Measurements from ENCODE around the gene PRKG1.
"Not testable (repeated sequence)": the region's sequence is repeated elsewhere in the genome, so short reads cannot be mapped to it uniquely, and the experiment has no call there.

Gene PRKG1

GRCh38 chr10:51119441-51119840 is 45.2 kb downstream of the PRKG1 start:
- no peak for DNase-seq

GRCh38 chr10:51121861-51122260 is 47.6 kb downstream of the PRKG1 start:
- DNase-seq = no peak

DNA sequence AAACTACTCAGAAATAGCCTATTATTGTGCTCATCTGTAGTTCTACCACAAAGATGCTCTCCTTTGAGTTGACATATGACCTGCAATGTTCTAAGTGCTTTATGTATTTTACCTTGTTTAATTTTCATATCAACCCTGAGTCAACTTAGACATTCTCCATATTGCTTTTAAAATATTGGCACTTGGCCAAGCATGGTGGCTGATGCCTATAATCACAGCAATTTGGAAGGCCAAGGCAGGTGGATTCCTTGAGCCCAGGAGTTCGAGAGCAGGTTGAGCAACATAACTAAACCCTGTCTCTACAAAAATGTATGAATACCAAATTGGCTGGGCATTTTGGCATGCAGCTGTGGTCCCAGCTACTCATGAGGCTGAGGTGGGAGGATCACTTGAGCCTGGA is 50.6 kb downstream of the PRKG1 start:
- DNase-seq = no peak

GRCh38 chr10:51125518-51125917 is 51.2 kb downstream of the PRKG1 start:
- DNase-seq = no peak

- no peak for DNase-seq
Observed at GRCh38 chr10:51129946-51130544, 55.8 kb downstream of the PRKG1 start.

DNA sequence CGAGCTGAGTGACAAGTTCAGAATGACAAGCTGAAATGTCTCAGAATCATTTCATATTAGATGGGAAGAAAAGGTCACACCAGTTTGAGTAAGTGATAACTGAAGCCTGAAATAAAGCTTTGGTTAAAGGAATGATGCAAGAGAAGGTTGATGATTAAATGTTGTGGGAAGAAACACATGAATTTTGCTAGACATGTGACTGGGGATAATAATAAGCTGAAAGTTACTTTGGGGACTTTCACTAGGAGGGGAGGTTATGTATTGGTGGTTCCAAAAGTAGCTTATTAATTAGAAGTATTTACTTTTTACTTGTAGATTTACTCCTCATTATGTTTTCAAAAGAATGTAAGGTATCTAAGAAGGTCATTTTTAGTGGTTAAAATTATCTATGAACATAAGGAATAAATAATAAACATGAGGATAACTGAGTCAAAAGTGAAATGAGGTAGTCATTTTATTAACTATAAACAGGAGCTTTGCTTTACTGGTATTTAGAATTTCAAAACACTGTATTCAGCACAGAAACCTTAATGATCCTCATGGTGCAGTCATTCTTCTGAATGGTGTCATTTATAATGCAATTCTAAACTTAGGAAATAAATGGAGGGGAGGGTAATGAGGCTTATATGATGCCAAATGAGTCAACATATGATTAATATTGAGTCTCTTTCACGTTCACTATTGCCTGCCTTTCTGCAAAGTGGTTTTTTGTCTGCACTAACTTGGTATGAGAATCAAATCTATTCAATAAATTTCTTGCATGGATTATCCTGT is 63.7 kb downstream of the PRKG1 start:
- DNase-seq = no peak

GRCh38 chr10:51139176-51139575 is 64.9 kb downstream of the PRKG1 start:
- DNase-seq = no peak

GRCh38 chr10:51141010-51141409 is 66.7 kb downstream of the PRKG1 start:
- DNase-seq = no peak

- no peak for DNase-seq
Observed at GRCh38 chr10:51144161-51144781, 70.0 kb downstream of the PRKG1 start.

DNA sequence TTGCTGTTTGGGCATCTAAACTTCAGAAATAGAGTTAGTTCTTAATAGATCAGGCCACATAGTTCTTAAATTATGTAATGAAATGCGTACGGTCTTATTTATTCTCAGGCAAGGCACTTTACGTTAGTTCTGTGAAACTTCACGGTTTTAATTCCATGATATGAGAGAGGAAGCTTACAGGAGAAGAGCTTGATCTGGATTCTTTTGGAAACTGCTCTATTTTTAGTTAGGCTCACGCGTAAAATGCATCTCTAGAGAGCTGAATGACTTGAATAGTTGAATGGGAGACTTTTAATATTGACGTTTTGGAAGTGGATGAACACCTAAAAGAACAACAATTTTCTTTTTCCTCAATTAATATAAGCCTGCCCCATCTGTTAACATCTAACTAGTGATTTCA is 71.1 kb downstream of the PRKG1 start:
- no peak for DNase-seq

GRCh38 chr10:51147644-51148399 is 73.5 kb downstream of the PRKG1 start:
- DNase-seq = no peak

DNA sequence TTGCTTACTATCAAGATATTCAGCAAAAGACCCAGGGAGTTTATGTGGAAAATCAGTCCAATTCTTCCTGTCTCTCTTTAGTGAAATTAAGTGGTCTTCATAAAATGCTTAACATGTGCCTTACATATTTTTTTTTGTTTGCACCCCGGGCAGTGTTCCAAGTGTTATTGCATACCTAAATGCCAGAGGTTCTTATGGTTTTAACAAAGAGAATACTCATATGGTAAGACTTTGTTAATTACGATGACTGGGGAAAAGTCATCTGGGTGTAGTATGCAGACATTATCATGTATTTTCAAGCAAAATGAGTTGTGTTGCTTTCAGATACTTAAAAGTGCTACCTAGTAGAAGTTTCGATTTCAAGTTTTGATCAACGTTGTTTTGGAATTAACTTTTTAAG is 82.6 kb downstream of the PRKG1 start:
- DNase-seq = no peak

DNA sequence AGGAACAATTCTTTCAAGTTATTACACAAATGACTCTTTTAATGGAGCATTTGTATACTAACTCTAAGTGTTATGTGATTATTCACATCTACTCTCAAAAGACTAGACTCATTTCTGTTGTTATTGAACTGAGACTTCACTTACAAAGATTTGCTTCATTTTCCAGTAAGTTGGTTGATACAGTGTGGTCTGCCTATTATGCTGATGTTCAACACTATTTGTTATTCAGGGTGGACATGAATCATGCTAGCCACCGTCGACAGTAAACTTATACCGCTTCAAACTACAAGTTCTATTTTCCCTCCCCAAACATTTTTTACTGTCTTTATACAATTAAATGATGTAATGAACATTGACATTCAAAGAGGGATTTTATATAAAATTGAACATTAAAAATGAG is 84.5 kb downstream of the PRKG1 start:
- no peak for DNase-seq

- DNase-seq = no peak
Observed at GRCh38 chr10:51159841-51160240, 85.6 kb downstream of the PRKG1 start.

GRCh38 chr10:51162002-51162401 is 87.7 kb downstream of the PRKG1 start:
- DNase-seq = no peak

GRCh38 chr10:51163380-51164049 is 89.2 kb downstream of the PRKG1 start:
- DNase-seq = not testable (repeated sequence)

DNA sequence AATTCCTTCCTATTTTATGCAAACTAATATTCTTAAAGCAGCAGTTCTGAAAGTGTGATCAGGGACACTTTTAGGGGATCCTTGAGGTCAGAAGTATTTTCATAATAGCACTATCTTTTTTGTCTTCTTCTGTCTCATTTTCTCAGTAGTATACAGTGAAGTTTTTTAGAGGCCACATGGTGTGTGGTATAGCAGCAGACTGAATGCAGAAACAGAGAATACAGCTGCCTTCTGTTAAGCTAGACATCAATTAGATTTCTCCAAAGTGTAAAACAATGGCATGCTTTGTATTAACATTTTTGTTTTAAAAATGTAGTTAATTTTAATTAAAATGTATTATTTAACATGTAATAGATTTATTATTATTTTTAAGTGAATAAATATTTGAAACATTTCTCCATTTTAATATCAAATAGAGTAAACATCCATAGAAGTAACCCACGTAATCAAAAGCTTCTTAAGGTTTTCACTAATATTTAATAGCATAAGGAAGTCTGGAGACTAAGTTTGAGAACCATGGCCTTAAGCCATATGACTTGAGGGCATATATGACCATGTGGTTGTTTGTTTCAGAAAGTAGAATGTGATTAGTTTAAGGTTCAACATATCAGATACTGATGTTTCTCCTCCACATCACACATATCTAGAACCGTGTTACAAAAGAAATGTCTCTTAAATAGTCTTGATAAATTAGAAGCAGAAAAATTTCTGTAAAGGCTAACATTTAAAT is 94.0 kb downstream of the PRKG1 start:
- DNase-seq = no peak

DNA sequence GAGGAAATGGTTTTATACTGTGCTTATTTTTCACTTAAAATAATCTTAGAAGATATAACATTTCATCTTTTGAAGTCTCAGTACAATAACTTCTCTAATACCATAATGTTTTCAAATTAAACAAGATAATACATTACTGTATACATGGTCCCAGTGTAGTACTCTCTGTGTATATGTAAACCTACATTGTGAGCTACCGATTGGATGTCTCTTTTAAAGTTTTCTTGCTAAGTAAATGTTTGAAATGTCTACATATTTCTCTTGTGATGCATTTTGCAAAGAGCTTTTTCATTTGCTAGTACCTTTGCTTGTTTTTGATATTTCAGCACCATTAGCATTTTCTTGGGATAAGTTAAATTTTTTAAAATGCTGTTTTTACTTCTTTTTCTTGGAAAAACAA is 94.8 kb downstream of the PRKG1 start:
- DNase-seq = no peak

DNA sequence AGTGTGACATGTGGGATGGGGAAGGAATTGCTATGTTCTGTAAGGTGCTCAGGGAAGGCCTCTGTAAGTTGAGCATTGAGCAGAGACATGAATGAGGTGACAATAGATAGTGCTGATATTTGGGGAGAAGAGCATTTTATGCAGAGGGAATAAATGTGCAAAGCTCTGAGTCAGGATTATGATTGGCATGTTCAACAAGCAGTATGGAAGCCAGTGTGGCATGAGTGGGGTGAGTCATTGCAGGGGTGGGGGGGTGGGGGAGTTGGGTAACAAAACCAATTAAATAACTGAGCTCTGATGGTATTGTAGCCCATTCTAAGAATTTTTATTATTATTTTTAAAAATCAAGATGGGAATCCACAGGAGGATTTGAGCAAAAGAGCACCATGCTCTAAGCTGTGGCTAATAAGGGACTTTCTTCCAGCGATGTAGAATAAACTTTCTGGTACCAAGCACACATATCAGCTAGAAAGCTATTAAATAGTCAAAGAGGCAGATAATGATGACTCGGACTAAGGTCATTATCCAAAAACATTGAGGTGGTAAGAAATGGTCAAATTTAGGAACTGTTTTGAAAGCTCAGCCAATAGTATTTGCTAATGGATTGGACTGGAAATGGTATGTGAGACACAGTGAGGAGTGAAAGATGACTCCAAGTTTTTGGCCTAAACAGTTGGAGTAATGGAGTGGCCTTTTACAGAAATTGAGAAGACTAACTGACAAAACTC is 96.4 kb downstream of the PRKG1 start:
- DNase-seq = no peak

DNA sequence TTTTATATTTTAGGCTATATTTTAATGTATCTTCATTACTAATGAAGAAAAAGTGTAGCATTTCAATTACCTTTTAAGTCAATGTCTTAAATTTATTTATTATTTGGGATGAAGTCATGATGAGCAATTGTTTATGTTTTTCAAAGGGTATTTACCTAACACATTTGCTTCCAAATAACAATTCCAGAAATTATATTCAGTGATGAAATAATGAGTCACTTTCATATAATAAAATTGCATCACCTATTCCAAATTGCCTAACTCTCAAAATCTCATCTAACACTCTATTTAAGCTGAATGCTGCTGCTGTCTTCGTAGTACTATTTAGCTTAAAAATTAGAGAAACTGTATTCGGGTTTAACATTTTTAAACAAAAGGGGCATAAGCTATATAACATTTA is 97.7 kb downstream of the PRKG1 start:
- no peak for DNase-seq

DNA sequence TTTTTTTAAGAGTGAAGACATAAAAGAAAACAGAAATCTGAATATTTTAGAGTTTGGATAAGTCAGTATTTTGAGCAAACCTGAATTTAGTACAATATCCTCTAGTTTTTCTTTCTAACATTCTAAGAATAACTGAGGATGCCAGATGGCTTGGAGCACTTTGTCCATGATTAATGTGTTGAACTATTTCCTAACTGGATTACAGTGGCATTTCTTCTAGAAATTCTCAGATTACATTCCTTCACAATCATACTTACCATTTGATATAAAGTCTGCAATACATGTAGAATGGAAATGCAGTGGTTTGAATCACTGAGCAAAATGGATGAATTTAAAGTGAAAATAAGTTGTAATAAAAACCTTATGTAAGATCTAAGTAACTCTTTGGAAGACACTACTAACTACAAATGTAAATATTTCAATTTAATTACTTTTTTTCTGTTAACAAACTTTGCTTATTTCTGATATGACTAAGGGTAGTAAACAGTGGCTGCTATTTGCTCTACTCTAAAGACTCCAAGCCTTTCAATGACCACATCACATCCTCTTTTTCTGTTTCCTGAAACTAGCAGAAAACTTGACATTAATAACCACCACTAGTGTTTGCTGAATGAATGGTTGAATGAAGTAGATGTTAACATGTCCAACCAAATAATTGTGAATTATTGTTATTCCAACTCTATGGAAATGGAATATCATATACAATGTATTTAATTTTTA is 102.8 kb downstream of the PRKG1 start:
- DNase-seq = no peak

All from activated gamma-delta T cell (primary cell).